Measurements from ENCODE around the gene HBZ. TPM values are rescaled to one million over a fixed set of nuclear protein-coding genes. Genes with fewer than 3 reads are reported as not detected.
"Not testable (repeated sequence)": the region's sequence is repeated elsewhere in the genome, so short reads cannot be mapped to it uniquely, and the experiment has no call there.

Gene HBZ
- total RNA-seq, 1 donor from 2014 or later: not detected

GRCh38 chr16:177981-178667 lies 25.7 kb downstream of the HBZ start:
- no peak for DNase-seq (ENCODE audit: low read depth in 2 of 2)

GRCh38 chr16:178668-179015 lies 26.2 kb downstream of the HBZ start:
- no peak for DNase-seq (ENCODE audit: low read depth in 2 of 2)

- no peak for DNase-seq (ENCODE audit: low read depth in 2 of 2)
These were observed 27.0 kb downstream of the HBZ start for GRCh38 chr16:179211-180092.

- peak in 1 of 2 donors; percentile 47 for DNase-seq (ENCODE audit: low read depth in 2 of 2)
These were observed 27.7 kb downstream of the HBZ start, which contains the start of gene HBQ1 for GRCh38 chr16:180101-180675. Gene HBQ1, plus strand, starts transcription at chr16:180459. Its CDS starts 28 bp downstream, at chr16:180487.

GRCh38 chr16:180681-181564 lies 28.5 kb downstream of the HBZ start:
- peak; percentile 68 to 82 for DNase-seq (ENCODE audit: low read depth in 2 of 2)

- peak in 1 of 2 donors; percentile 22 for DNase-seq (ENCODE audit: low read depth in 2 of 2)
These were observed 29.1 kb downstream of the HBZ start for GRCh38 chr16:181565-182021.

- no peak for DNase-seq (ENCODE audit: low read depth in 2 of 2)
These were observed 30.6 kb downstream of the HBZ start for GRCh38 chr16:183005-183404.

GRCh38 chr16:185213-185612 lies 32.8 kb downstream of the HBZ start:
- DNase-seq (ENCODE audit: low read depth in 2 of 2): no peak

GRCh38 chr16:185691-186090 lies 33.2 kb downstream of the HBZ start:
- DNase-seq (ENCODE audit: low read depth in 2 of 2): no peak

GRCh38 chr16:187330-187729 lies 34.9 kb downstream of the HBZ start:
- no peak for DNase-seq (ENCODE audit: low read depth in 2 of 2)

GRCh38 chr16:188674-189073 lies 36.2 kb downstream of the HBZ start:
- DNase-seq (ENCODE audit: low read depth in 2 of 2): no peak

- no peak for DNase-seq (ENCODE audit: low read depth in 2 of 2)
These were observed 37.3 kb downstream of the HBZ start for GRCh38 chr16:189604-190186.

- DNase-seq (ENCODE audit: low read depth in 2 of 2): no peak
These were observed 39.4 kb downstream of the HBZ start for GRCh38 chr16:191831-192230.

- DNase-seq (ENCODE audit: low read depth in 2 of 2): no peak
These were observed 40.2 kb downstream of the HBZ start for GRCh38 chr16:192686-193085.

GRCh38 chr16:193441-193840 lies 41.0 kb downstream of the HBZ start:
- DNase-seq (ENCODE audit: low read depth in 2 of 2): no peak

- peak in 1 of 2 donors; percentile 75 for DNase-seq (ENCODE audit: low read depth in 2 of 2)
These were observed 42.1 kb downstream of the HBZ start for GRCh38 chr16:194516-194915.

GRCh38 chr16:200388-200787 lies 47.9 kb downstream of the HBZ start:
- no peak for DNase-seq (ENCODE audit: low read depth in 2 of 2)

- no peak for DNase-seq (ENCODE audit: low read depth in 2 of 2)
These were observed 50.8 kb downstream of the HBZ start for GRCh38 chr16:203246-203645.

- DNase-seq (ENCODE audit: low read depth in 2 of 2): not testable (repeated sequence)
These were observed 51.6 kb downstream of the HBZ start for GRCh38 chr16:204046-204445.
